GM12878 (cell line): ENCODE results near the gene FBF1. TPM values are rescaled to one million over a fixed set of nuclear protein-coding genes. Genes with fewer than 3 reads are reported as not detected.

ENCODE experiments used
- BCL11A ChIP-seq: IDR thresholded peaks from 2 replicates; pipeline ENCODE4 v1.6.1; 2011; ENCODE audit warnings: low read depth, low read length
- IKZF1 ChIP-seq: fragments of 450-650 bp; conservative IDR thresholded peaks from 2 replicates; pipeline ENCODE4 v1.6.1; 2017; ENCODE audit warnings: antibody characterized with exemption, mild to moderate bottlenecking
- KAT2A ChIP-seq: conservative IDR thresholded peaks from 2 replicates; pipeline ENCODE4 v1.6.1; 2011; ENCODE audit warnings: low read depth, low read length; ENCODE audit not compliant: control insufficient read depth
- LARP7 ChIP-seq: fragments of 450-650 bp; IDR thresholded peaks from 2 replicates; pipeline ENCODE4 v1.6.1; 2017; ENCODE audit warnings: mild to moderate bottlenecking
- NBN ChIP-seq: fragments of 450-650 bp; IDR thresholded peaks from 2 replicates; pipeline ENCODE4 v1.6.1; 2016
- POLR2AphosphoS5 ChIP-seq: IDR thresholded peaks from 2 replicates; pipeline ENCODE4 v1.6.1; 2011; ENCODE audit warnings: mild to moderate bottlenecking, low read length, inconsistent platforms
- SMAD1 ChIP-seq: fragments of 450-650 bp; IDR thresholded peaks from 2 replicates; pipeline ENCODE4 v1.6.1; 2018; ENCODE audit warnings: mild to moderate bottlenecking, low read depth; ENCODE audit not compliant: partially characterized antibody
- ZBTB33 ChIP-seq: fragments of 450-650 bp; IDR thresholded peaks from 2 replicates; pipeline ENCODE4 v1.6.1; 2017; ENCODE audit warnings: mild to moderate bottlenecking
- polyA plus RNA-seq, 11 experiments: library from polyadenylated mRNA; depleted of rRNA in 4 of 11; unstranded in 6 of 11; stranded (reverse) in 5 of 11; fragments of >200 nt; fragmentation: Nextera tagmentation in 4 of 11; fragmentation: Illumina TruSeq in 1 of 11; extraction: Ambion mirVana in 4 of 11; extraction: Trizol in 1 of 11; gene quantifications; 1 replicate in 1 of 11; 2 replicates in 10 of 11; pipeline versions ENCODE4 v1.2.1 to v1.2.3, GENCODE V29; 2011 to 2016; ENCODE audit warnings: inconsistent platforms in 2 of 11, missing spikeins in 2 of 11, low read depth in 1 of 11
- total RNA-seq, 4 experiments: library from RNA; depleted of rRNA in 3 of 4; stranded (reverse); fragments of >200 nt in 3 of 4; fragmentation: Illumina TruSeq in 1 of 4; extraction: Trizol in 1 of 4; gene quantifications; 2 replicates each; pipeline versions ENCODE4 v1.2.1 to v1.2.3, GENCODE V29; 2013 to 2021
- TF ChIP-seq, protein P1 (sequence below): fragments of 450-650 bp; IDR thresholded peaks from 2 replicates; pipeline ENCODE4 v1.6.1; 2017; ENCODE audit warnings: mild to moderate bottlenecking, moderate library complexity
- TF ChIP-seq, protein P2 (sequence below): fragments of 450-650 bp; IDR thresholded peaks from 2 replicates; pipeline ENCODE4 v1.6.1; 2016; ENCODE audit warnings: mild to moderate bottlenecking, moderate library complexity, borderline replicate concordance

Gene FBF1
- total and polyA plus RNA-seq, 10 of the 15 experiments (the other 5 are each of a cell fraction or from before 2014, with no cell fraction given), result 0.29 to 15.0 (median 7.0) TPM

DNA sequence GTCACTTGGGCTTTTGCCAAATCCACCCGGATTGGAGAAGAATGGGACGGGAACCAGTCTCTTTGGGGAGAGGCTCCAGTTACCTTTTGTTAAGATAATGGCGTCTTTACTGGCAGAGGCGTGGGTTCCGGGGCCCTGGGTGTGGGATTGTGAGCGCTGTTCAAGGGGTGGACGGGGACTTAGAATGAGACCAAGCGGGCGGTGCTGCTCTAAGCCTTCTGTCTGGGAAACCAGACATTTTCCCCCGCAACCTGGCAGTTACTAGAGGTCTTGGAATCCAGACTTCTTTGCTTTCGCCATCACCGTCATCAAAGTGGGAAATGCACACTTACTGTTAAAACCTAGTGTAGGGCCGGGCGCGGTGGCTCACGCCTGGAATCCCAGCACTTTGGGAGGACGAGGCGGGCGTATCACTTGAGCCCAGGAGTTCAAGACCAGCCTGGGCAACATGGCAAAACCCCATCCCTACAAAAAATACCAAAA is 38.9 kb upstream of the FBF1 start (continued):
- TF ChIP-seq SMAD1, result no peak
- TF ChIP-seq IKZF1, result 0 out of 2 replicates have a peak, but pooled peaks have one; percentile 3
- peak; percentile 13; the same call in 1 of the 2 replicates for TF ChIP-seq LARP7
- TF ChIP-seq ZBTB33, result no peak
- TF ChIP-seq, protein P1, sequence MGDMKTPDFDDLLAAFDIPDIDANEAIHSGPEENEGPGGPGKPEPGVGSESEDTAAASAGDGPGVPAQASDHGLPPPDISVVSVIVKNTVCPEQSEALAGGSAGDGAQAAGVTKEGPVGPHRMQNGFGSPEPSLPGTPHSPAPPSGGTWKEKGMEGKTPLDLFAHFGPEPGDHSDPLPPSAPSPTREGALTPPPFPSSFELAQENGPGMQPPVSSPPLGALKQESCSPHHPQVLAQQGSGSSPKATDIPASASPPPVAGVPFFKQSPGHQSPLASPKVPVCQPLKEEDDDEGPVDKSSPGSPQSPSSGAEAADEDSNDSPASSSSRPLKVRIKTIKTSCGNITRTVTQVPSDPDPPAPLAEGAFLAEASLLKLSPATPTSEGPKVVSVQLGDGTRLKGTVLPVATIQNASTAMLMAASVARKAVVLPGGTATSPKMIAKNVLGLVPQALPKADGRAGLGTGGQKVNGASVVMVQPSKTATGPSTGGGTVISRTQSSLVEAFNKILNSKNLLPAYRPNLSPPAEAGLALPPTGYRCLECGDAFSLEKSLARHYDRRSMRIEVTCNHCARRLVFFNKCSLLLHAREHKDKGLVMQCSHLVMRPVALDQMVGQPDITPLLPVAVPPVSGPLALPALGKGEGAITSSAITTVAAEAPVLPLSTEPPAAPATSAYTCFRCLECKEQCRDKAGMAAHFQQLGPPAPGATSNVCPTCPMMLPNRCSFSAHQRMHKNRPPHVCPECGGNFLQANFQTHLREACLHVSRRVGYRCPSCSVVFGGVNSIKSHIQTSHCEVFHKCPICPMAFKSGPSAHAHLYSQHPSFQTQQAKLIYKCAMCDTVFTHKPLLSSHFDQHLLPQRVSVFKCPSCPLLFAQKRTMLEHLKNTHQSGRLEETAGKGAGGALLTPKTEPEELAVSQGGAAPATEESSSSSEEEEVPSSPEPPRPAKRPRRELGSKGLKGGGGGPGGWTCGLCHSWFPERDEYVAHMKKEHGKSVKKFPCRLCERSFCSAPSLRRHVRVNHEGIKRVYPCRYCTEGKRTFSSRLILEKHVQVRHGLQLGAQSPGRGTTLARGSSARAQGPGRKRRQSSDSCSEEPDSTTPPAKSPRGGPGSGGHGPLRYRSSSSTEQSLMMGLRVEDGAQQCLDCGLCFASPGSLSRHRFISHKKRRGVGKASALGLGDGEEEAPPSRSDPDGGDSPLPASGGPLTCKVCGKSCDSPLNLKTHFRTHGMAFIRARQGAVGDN, result 0 out of 2 replicates have a peak, but pooled peaks have one; percentile 81
- TF ChIP-seq NBN, result 0 out of 2 replicates have a peak, but pooled peaks have one; percentile 26
- TF ChIP-seq, protein P2, sequence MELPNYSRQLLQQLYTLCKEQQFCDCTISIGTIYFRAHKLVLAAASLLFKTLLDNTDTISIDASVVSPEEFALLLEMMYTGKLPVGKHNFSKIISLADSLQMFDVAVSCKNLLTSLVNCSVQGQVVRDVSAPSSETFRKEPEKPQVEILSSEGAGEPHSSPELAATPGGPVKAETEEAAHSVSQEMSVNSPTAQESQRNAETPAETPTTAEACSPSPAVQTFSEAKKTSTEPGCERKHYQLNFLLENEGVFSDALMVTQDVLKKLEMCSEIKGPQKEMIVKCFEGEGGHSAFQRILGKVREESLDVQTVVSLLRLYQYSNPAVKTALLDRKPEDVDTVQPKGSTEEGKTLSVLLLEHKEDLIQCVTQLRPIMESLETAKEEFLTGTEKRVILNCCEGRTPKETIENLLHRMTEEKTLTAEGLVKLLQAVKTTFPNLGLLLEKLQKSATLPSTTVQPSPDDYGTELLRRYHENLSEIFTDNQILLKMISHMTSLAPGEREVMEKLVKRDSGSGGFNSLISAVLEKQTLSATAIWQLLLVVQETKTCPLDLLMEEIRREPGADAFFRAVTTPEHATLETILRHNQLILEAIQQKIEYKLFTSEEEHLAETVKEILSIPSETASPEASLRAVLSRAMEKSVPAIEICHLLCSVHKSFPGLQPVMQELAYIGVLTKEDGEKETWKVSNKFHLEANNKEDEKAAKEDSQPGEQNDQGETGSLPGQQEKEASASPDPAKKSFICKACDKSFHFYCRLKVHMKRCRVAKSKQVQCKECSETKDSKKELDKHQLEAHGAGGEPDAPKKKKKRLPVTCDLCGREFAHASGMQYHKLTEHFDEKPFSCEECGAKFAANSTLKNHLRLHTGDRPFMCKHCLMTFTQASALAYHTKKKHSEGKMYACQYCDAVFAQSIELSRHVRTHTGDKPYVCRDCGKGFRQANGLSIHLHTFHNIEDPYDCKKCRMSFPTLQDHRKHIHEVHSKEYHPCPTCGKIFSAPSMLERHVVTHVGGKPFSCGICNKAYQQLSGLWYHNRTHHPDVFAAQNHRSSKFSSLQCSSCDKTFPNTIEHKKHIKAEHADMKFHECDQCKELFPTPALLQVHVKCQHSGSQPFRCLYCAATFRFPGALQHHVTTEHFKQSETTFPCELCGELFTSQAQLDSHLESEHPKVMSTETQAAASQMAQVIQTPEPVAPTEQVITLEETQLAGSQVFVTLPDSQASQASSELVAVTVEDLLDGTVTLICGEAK, result peak; percentile 5; the same call in 1 of the 2 replicates
- TF ChIP-seq POLR2AphosphoS5, result peak; percentile 55
- TF ChIP-seq KAT2A, result no peak
- peak; percentile 7; the same call in 1 of the 2 replicates for TF ChIP-seq BCL11A
